KG1 (cell line): ENCODE results near the gene ZNF212.
"Not testable (repeated sequence)": the region's sequence is repeated elsewhere in the genome, so short reads cannot be mapped to it uniquely, and the experiment has no call there.

Source experiments
- DNase-seq: peaks from one replicate; lab custom pipeline; 2025; lab: John Stamatoyannopoulos, UW

The ZNF212 gene

DNA sequence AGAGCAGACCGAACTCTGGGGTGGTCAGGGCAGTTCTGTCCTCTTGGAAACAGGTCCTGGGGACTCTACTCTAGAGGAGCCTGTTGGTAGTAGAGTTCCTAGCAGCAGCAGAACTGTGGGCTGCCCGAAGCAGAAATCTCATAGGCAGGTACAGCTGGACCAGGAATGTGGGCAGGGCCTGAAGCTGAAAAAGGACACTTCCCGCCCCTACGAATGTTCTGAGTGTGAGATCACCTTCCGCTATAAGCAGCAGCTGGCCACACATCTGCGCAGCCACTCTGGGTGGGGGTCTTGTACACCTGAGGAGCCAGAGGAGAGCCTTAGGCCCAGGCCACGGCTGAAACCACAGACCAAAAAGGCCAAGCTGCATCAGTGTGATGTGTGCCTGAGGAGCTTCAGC is 14.2 kb downstream of the ZNF212 start:
- no peak for DNase-seq

DNA sequence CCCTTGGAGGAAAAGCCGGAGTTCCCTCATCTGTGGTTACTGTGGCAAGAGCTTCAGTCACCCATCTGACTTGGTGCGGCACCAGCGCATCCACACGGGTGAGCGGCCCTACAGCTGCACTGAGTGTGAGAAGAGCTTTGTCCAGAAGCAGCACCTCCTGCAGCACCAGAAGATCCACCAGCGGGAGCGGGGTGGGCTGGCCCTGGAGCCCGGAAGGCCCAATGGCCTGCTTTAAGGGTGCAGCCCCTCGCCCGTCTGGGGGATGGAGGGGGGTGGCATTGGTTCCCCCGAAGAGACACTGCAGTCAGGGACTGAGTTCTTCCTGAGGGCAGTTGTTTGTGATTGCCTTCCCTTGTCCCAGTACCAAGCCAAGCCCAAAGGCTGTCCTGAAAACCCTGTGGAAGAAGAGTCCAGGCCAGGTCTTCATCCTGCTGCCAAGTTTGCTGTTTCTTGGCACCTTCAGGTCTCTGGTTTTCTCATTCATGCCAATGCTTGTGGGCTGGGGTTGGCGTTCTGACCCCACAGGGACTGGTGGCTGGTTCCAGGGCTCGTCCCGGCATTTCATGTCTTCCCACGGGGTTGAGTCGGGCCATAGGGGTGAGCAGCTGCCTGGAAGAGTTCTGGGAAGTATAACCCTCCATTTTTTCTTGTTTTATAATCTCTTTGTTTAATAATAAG is 14.9 kb downstream of the ZNF212 start:
- DNase-seq = no peak

DNA sequence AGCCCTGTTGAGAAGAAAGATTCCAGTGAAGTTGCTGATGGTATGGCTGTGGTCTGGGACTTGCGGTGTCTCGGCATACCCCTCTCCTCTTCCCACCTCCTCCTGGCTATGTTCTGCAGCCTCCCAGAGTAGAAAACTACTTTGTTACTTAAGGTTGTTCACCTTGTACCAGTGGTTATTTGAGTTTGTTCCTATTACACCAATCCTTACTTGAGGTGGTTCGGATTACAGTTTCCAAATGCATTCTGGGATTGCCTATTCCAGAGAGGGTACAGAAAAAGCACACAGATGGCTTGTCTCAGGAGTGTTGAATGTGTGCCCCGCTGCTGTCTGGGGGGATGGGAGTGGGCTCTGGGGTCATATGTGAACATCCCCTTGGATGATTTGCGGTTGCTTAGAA is 15.7 kb downstream of the ZNF212 start:
- DNase-seq = no peak

- no peak for DNase-seq
These were observed 17.1 kb downstream of the ZNF212 start for GRCh38 chr7:149256568-149256967.

GRCh38 chr7:149257146-149257545 is 17.7 kb downstream of the ZNF212 start:
- DNase-seq = no peak

DNA sequence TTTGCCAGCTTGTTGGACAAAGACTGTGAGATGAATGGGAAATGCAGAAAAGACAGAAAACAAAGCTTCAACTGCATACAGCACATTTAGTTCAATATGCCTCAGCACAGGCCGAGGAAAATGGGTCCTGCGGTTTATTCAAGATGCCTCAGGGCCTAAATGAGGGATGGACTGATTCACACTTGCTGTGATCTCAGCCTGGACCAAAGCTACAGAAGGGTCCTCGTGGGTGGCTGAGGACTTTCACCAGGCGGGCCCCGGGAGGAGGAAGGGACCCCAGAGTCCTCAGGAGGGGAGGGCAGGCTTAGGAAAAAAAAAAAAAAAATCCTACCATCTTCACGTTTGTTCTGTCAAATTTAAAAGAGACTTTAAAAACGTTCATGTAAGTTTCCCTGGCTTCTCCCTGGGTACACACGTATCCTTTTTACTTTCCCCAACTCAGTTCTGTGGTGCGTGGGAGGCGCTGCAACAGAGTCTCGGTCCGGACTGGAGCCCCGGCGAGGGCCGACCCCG is 21.9 kb downstream of the ZNF212 start:
- no peak for DNase-seq

- DNase-seq = peak; percentile 20
These were observed 22.6 kb downstream of the ZNF212 start, which contains the start of gene ZNF783 for GRCh38 chr7:149261829-149262617. ZNF783 (plus strand) TSS chr7:149262196; CDS start chr7:149262334, 138 bp downstream.

GRCh38 chr7:149266451-149266850 is 27.0 kb downstream of the ZNF212 start:
- DNase-seq = no peak

DNA sequence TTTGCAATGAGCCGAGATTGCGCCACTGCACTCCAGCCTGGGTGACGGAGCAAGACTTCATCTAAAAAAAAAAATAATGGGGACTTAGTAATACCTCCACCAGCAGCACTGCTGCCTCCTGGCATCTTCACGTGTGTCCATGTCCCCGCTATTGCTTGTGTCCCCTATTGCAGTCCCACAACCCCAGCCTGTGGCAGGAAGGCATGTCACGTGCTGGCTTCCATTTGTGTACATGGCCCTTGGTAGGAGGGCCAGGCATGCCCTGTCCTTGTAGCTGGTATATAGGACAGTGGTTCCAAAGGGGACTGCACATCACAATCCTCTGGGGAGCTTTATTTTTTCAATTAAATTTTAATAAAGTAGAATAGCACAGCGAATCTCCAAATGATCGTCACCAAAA is 28.3 kb downstream of the ZNF212 start:
- DNase-seq = no peak

DNA sequence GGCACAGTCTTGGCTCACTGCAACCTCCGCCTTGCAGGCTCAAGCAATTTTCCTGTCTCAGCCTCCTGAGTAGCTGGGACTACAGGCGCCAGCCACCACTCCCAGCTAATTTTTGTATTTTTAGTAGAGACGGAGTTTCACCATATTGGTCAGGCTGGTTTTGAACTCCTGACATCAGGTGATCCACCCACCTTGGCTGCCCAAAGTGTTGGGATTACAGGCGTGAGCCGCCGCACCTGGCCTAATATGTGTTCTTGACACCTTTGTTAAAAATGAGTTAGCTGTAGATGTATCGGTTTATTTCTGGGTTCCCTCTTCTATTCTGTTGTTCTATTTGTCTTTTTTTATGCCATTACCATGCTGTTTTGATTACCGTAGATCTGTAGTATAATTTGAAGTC is 35.0 kb downstream of the ZNF212 start:
- not testable (repeated sequence) for DNase-seq

DNA sequence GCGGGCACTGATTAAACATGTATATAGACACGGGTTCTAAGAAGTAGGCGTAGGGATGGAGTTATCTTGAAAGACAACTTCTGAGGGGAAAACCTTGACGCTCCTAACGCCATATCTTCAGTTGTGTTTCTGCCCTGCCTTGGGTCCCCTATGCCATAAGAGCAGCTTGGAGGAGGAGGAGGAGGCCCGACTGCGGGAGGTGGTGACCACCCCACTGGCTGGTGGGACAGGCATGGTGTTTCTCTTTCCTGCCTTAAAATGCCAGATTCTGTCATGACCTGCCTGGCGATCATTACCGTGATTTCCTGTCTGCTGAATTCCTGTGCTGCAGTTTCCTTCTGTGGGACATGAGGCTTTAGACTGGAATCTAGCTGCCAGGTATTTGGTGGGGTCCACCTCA is 38.4 kb downstream of the ZNF212 start:
- DNase-seq = no peak

DNA sequence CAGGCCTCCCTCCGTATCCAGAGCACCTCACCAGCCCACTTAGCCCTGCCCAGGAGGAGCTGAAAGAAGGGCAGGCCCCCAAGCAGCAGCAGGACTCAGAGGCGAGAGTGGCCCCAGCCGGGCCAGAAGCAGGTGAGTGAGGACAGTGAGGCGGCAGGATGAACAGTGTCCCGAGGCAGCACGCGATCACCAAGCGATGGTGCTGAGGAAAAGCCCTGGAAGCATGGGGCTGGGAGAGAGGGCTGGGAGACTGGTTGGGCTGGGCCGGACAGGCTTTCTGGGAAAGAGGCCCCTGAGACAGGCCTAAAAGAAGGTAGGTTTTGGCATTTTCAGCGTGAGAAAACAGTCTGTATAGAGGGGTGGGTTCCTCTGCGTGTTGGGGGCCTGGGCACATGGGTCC is 38.9 kb downstream of the ZNF212 start:
- DNase-seq = no peak

DNA sequence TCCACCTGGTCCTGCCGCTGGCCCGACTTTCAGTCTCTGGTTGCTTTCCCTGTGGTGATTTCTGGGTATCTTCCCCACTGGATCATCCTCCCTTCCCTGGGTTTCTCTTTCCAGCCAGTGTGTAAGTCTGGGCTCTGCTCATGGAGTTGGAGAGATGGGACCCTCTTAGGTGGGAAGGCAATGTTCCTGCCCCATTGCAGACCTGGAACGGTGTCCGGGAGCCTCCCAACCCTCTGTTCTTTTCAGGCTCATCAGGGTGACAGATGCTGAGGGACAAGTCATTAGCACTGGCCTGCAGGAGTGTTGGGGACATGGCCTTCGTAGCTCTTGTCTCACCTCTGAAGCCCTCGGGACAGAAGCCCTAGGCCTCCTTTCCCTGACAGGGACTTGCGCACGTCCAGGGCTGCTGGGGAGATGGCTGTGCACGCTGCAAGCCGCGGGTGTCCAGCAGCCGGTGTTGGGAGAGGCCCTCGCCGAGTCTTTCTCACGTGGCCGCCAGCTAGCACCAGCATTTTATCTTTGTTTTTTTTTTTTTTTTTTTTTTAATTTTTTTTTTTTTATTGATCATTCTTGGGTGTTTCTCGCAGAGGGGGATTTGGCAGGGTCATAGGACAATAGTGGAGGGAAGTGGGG is 39.8 kb downstream of the ZNF212 start:
- no peak for DNase-seq

DNA sequence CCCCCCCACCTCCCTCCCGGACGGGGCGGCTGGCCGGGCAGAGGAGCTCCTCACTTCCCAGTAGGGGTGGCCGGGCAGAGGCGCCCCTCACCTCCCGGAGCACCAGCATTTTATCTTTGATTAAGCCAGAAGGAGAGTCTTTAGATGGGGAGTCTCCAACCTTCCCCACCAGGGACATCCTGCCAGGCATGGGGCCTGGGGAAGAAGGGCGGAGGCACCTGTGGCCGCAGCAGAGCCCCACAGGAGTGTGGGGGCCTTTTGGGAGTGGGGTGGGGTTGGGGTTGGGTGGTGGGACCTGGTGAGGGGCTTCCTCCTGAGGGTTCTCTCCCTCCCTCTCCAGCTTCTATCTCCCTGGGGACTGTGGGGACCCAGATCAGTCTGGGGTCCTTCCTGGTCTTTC is 40.7 kb downstream of the ZNF212 start:
- DNase-seq = no peak

- DNase-seq = no peak
These were observed 41.4 kb downstream of the ZNF212 start for GRCh38 chr7:149280661-149281507.

- no peak for DNase-seq
These were observed 42.3 kb downstream of the ZNF212 start for GRCh38 chr7:149281508-149282330.

DNA sequence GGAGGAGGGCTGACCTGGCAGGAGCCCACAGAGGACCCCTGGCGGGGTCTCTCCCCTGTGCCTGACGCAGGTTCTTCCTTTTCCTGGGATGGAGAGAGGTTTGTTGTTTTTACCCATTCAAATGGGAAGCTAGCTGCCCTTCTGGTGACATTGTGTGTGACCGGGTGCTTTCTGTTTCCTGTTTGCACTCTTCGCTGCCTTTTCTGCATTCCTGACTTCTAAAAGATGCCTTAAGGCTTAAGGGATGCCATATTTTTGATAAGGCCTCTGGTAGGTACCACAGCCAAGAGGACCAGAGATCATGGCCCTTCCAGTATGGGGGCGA is 42.8 kb downstream of the ZNF212 start:
- no peak for DNase-seq

GRCh38 chr7:149283321-149283720 is 43.9 kb downstream of the ZNF212 start:
- DNase-seq = no peak

- DNase-seq = no peak
These were observed 44.9 kb downstream of the ZNF212 start for GRCh38 chr7:149284343-149284742.

- DNase-seq = no peak
These were observed 45.6 kb downstream of the ZNF212 start for GRCh38 chr7:149284850-149285585.
